Activated CD8-positive, alpha-beta T cell treated with anti-CD3 and anti-CD28 coated beads for 36 hours (primary cell): Measurements from ENCODE around the gene SH3D21. TPM values are rescaled to one million over a fixed set of nuclear protein-coding genes. Genes with fewer than 3 reads are reported as not detected.

Source experiments
- ATAC-seq: fragments of 200-7000 bp; cut with Tn5 transposase; one replicate; pipeline ENCODE4 v1.10.0; 2021; ENCODE audit warnings: mild to moderate bottlenecking, moderate library complexity
- CTCF ChIA-PET: fragments of 350-600 bp; sonication (Branson Sonifier 250); formaldehyde crosslinking; loops from one replicate; lab custom pipeline; 2021; ENCODE audit warnings: antibody characterized with exemption; lab: Charles Lee
- POLR2A ChIA-PET: fragments of 350-600 bp; sonication (Branson Sonifier 250); formaldehyde crosslinking; loops from one replicate; lab custom pipeline; 2021; ENCODE audit warnings: antibody characterized with exemption; lab: Charles Lee
- DNase-seq: peaks from one replicate; pipeline ENCODE4 v3.0.0-alpha.2; 2020
- H3K27ac Mint-ChIP-seq: one replicate; pipeline ENCODE4 v1.8.0; 2021; ENCODE audit warnings: mild to moderate bottlenecking, mixed read lengths
- H3K27me3 Mint-ChIP-seq: one replicate; pipeline ENCODE4 v1.8.0; 2021; ENCODE audit warnings: mixed read lengths
- H3K36me3 Mint-ChIP-seq: one replicate; pipeline ENCODE4 v1.8.0; 2021; ENCODE audit warnings: low read depth, mixed read lengths
- H3K4me1 Mint-ChIP-seq: one replicate; pipeline ENCODE4 v1.8.0; 2021; ENCODE audit warnings: low read depth, mixed read lengths
- H3K4me3 Mint-ChIP-seq: one replicate; pipeline ENCODE4 v1.8.0; 2021; ENCODE audit warnings: mild to moderate bottlenecking, moderate library complexity, mixed read lengths
- H3K9me3 Mint-ChIP-seq: one replicate; pipeline ENCODE4 v1.8.0; 2021; ENCODE audit warnings: mixed read lengths
- CTCF ChIP-seq: fragments of 200-600 bp; IDR thresholded peaks from one replicate; pipeline ENCODE4 v1.8.0; 2022; ENCODE audit warnings: antibody characterized with exemption, mild to moderate bottlenecking
- intact Hi-C: fragments of 100-400 bp; cut with micrococcal nuclease; formaldehyde crosslinking; loops from one replicate; pipeline ENCODE4 v1.10.0; 2022
- total RNA-seq, 2 experiments: library from RNA; stranded (reverse); gene quantifications; one replicate each; pipeline ENCODE4 v1.2.3, GENCODE V29; 2021

Gene SH3D21
- total RNA-seq, result 10 to 100 TPM; 17.8 to 21.0 TPM

GRCh38 chr1:36306210-36306901 lies at the start of gene SH3D21:
Gene SH3D21 (plus strand): TSS chr1:36306368. CDS start chr1:36306421, 53 bp downstream.
- TF ChIP-seq CTCF, result peak; percentile 41
- H3K4me3 Mint-ChIP-seq, result peak within 1 kb of the TSS; percentile 93
- no peaks in the 10 kb centered on the region for H3K9me3 Mint-ChIP-seq
- H3K4me1 Mint-ChIP-seq, result peaks cover 32% of the 10 kb centered on the region
- H3K27me3 Mint-ChIP-seq, result no peaks in the 10 kb centered on the region
- H3K36me3 Mint-ChIP-seq, result peaks cover 33% of the 10 kb centered on the region
- DNase-seq (peak; percentile 69), ATAC-seq (peak; percentile 37)
- H3K27ac Mint-ChIP-seq, result peak within 1 kb of the TSS; percentile 92
- intact Hi-C loops, result no loop called here
- POLR2A ChIA-PET, result interaction anchor here (0.6 to 10.3 kb wide), 13 partner anchors 8 to 158 kb away, joined by 3 to 89 read pairs (median 4); partner anchors contain the start of genes EVA1B and THRAP3
- CTCF ChIA-PET, result interaction anchor here (1.2 to 3.1 kb wide), 7 partner anchors 12 to 157 kb away, joined by 3 to 10 read pairs (median 5); partner anchors contain the start of gene TRAPPC3

GRCh38 chr1:36256558-36257374 lies 49.4 kb upstream of the SH3D21 start:
- intact Hi-C loops, result no loop called here
- DNase-seq (no peak), ATAC-seq (no peak)
- ChIA-PET POLR2A (no interaction called here), CTCF (no interaction called here)
- no peaks in the 10 kb centered on the region for H3K27me3 Mint-ChIP-seq
- H3K9me3 Mint-ChIP-seq, result no peaks in the 10 kb centered on the region
- H3K36me3 Mint-ChIP-seq, result peaks cover 16% of the 10 kb centered on the region
- no peak for TF ChIP-seq CTCF
- peaks cover 50% of the 10 kb centered on the region for H3K4me1 Mint-ChIP-seq
- peak overlapping the region; percentile 75 for H3K27ac Mint-ChIP-seq
- no peak overlapping the region for H3K4me3 Mint-ChIP-seq

DNA sequence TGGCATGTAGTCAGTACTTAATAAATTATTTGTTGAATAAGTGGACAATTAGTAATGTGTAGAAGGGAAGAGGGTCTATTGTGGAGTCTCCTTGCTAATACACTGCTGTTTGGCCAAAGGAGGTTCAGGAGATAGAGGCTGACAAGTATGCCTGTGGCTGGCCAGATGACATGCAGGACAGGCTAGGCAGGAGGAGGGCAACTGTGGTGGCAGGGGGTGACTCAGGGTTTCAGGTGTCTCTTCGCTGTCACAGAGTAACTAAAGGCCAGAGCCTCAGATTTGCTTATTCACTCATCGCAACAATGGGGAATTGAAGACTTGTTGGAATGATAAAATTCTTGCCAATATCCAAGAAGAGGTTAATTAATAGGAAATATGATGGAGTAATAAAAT lies 48.8 kb upstream of the SH3D21 start:
- DNase-seq (peak; percentile 30), ATAC-seq (peak; percentile 70)
- ChIA-PET CTCF (interaction anchor here (1.4 kb wide), 1 partner anchor 28 kb away, joined by 5 read pairs; no protein-coding TSS in a partner anchor), POLR2A (no interaction called here)
- no peak for TF ChIP-seq CTCF
- peaks cover 45% of the 10 kb centered on the region for H3K4me1 Mint-ChIP-seq
- H3K27me3 Mint-ChIP-seq, result no peaks in the 10 kb centered on the region
- intact Hi-C loops, result no loop called here
- no peak overlapping the region for H3K4me3 Mint-ChIP-seq
- peak overlapping the region; percentile 75 for H3K27ac Mint-ChIP-seq
- no peaks in the 10 kb centered on the region for H3K9me3 Mint-ChIP-seq
- H3K36me3 Mint-ChIP-seq, result peaks cover 17% of the 10 kb centered on the region

DNA sequence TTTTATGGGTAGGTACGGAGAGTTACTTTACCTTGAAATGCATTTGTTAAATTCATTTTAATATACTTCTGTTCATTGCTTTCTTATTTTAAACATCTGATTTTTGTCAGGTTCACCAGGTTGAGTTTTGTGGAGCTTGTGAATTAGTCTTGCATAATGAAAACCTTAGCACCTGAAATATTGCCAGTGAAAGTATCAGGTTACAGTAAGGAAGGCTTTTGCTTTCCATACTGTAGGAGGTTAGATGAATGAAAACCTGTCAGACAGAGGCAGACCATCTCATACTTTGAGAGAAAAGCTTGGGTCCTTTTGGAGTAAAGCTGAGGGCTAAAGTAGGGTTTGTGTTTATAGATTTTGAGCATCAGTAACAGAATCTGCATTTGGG lies 47.2 kb upstream of the SH3D21 start:
- no peak for TF ChIP-seq CTCF
- H3K36me3 Mint-ChIP-seq, result peaks cover 15% of the 10 kb centered on the region
- ATAC-seq, result no peak
- POLR2A ChIA-PET, result interaction anchor here (0.8 to 1.1 kb wide), 2 partner anchors 20 to 98 kb away, joined by 3 read pairs; no protein-coding TSS in a partner anchor
- CTCF ChIA-PET, result interaction anchor here (1.4 kb wide), 1 partner anchor 27 kb away, joined by 5 read pairs; no protein-coding TSS in a partner anchor
- peaks cover 41% of the 10 kb centered on the region for H3K4me1 Mint-ChIP-seq
- H3K27ac Mint-ChIP-seq, result peak overlapping the region; percentile 49
- H3K9me3 Mint-ChIP-seq, result no peaks in the 10 kb centered on the region
- H3K27me3 Mint-ChIP-seq, result no peaks in the 10 kb centered on the region
- no peak overlapping the region for H3K4me3 Mint-ChIP-seq
- intact Hi-C loops, result no loop called here
- no peak for DNase-seq
